GM18858 (cell line): ENCODE measurements around the gene AP4M1.

Source experiments
- ATAC-seq: cut with Tn5 transposase; IDR thresholded peaks from one replicate; pipeline ENCODE4 v1.9.1; 2021; ENCODE audit not compliant: unreplicated experiment

Gene AP4M1

GRCh38 chr7:100107125-100107737 is 5.8 kb downstream of the AP4M1 start:
- ATAC-seq, result no peak

DNA sequence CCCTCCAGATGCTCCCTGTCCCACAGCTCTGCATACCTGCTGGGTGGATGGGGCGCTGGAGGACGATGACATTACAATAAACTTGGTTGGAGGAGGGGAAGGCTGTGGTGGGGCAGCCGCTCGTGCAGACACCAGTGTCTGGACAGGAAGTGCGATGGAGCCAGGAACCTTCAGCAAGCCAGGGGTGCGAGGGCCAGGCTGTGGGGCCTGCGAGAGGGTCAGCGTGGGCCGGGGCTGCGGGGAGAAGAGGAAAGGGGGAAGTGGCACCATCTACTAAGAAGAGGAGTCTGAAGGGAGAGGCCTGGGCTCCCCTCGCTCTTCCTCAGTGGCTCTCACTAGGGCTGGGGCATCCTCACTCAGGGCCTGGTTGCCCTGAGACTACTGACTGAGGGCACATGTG is 6.4 kb downstream of the AP4M1 start:
- no peak for ATAC-seq

DNA sequence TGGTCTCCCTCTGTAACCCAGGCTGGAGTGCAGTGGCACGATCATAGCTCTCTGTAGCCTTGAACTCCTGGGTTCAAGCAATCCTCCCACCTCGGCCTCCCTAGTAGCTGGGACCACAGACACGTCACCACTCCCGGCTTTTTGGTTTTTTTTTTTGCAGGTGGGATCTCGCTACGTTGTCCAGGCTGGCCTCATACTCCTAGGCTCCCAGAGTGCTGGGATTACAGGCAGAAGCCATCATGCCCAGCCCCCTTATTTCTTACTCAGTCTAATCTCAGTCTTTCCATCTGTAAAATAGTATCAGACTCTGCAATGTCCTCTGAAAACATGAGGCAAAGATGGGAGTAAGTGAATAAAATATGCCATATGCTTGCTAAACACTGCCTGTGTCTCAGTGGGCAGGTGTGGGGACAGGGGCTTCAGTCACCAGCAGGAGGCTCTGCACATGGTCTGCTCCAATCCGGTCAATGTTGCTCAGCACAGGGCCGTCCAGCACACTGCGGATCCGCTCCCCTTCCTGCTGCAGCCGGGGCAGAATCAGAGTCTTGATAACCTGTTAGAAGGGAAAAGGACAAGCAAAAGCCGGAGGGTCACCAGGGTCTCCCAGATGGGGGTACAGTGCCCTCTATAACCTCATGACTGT is 8.2 kb downstream of the AP4M1 start:
- no peak for ATAC-seq

GRCh38 chr7:100111156-100111555 is 9.7 kb downstream of the AP4M1 start:
- ATAC-seq, result no peak

DNA sequence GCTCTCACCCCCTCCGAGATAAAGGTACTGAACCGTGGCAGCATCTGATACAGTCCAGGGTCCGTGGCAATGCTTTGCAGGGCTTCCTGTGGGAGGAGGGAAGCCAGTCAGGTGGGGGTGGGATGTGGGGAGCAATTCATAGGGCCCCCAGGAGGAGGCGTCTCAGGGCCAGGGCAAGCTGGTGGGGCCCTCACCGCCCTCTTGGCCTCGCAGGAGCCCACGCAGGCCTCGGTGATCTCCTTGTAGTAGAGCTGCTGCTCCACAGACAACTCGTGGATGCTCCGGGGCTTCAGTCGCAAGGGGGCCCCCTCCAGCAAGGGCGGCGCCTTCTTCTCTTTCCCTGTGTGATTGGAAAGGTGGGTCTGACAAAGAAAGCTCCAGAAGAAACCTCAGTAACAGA is 10.5 kb downstream of the AP4M1 start:
- no peak for ATAC-seq

GRCh38 chr7:100115026-100115425 is 13.6 kb downstream of the AP4M1 start:
- ATAC-seq, result no peak

GRCh38 chr7:100118388-100119071 is 17.1 kb downstream of the AP4M1 start:
- no peak for ATAC-seq

GRCh38 chr7:100119072-100119969 is 17.9 kb downstream of the AP4M1 start, which contains the start of the genes CNPY4 and TAF6:
CNPY4 (plus strand) TSS chr7:100119634; CDS start chr7:100119745, 111 bp downstream.
TAF6 (minus strand) TSS chr7:100119358; CDS start chr7:100114209, 5,149 bp downstream.
- peak; percentile 50 for ATAC-seq

DNA sequence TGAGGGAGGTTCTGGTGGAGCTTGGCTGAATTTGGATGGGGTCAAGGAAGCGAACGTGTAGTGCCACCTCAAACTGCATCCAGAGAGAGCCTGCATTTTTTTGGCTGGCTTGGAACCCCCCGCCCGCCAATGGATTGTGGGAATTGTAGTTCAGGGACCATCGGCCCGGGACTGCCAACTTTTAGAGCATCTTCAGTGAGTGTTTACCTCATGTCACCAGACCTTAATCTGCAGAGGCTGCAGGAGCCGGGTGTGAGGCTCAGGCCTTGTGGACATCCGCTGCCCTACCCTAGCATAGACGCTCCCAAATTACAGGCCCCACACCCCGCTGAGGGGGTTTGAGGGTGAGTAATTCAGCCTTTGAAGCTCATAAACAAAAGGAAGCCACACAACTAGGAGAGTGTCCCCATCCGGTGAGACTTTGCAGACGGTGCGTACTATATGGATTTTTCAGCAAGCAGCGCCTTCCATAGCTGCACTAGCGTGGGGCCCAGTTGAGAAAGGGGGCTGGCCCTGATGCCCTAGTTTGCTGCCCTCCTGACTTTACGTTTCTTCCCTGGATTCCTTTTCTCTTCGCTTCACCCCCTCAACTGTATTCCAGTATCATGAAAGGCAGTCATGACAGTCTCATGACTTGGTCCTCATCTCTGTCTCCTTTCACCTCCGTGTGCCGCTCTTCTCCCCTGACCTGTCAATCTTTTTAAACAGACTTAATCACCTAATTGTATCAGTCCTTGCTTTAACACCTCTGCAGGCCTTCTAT is 18.7 kb downstream of the AP4M1 start:
- ATAC-seq, result peak; percentile 22

DNA sequence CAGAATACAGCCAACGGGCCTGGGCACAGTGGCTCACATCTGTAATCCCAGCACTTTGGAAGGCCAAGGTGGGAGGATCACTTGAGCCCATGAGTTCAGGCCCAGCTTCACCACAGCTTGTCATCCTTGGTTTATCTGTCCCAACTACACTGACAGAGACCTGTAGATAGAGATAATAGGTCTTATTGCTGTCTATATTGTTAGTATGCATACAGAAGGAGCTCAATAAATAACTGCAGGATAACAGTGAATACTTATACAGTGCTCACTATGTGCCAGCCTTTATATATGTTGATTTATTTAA is 19.2 kb downstream of the AP4M1 start:
- ATAC-seq, result no peak

DNA sequence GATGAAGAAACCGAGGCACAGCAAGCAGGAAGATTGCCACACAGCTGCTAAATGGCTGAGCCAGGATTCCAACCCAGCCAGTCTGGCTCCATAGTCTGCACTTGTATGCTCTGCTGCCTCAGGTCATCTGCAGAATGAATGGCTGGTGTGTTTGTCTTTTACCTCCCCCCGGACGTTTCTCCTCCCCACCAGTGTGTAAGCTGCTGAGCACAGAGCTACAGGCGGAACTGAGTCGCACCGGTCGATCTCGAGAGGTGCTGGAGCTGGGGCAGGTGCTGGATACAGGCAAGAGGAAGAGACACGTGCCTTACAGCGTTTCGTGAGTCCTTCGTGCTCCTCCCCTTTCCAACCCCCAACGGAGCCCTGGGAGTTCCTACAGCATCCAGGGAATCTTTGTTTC is 20.6 kb downstream of the AP4M1 start:
- no peak for ATAC-seq

DNA sequence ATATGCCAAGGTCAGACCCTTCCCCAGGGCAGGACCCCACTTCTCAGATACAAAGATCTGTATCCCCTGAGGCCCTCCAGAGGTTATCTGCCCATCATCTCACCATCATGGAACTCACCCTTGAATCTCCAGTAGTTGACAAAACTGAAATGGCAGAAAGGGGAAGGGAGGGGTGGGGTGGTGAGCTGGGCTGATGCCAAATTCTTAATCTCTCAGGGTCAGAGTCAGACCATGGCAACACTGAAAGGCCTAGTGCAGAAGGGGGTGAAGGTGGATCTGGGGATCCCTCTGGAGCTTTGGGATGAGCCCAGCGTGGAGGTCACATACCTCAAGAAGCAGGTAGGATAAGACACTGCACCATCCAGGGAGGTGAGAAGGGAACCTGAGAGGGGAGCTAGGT is 21.1 kb downstream of the AP4M1 start:
- ATAC-seq, result no peak

GRCh38 chr7:100124301-100125230 is 23.1 kb downstream of the AP4M1 start:
- no peak for ATAC-seq

DNA sequence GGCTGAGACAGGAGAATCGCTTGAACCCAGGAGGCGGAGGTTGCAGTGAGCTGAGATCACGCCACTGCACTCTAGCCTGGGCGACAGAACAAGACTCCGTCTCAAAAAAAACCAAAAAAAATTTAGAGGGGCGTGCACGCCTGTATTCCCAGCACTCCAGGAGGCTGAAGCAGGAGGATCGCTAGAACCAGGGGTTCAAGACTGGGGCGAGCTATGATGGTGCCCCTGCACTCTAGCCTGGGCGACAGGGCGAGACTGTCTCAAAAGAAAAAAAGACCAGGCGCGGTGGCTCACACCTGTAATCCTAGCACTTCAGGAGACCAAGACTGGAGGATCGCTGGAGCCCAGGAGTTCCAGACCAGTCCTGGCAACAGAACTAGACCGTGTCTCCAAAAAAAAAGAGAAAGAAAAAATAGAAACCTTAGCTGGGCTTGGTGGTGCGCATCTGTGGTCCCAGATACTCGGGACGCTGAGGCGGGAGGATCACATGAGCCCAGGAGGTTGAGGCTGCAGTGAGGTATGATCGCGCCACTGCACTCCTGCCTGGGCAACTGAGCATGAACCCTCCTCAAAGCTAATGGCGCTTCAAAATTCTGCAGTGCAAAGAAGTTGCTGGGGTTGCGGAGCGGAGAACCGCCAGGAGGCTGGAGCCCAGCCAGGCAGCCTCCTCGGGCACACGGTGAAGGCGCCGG is 24.9 kb downstream of the AP4M1 start:
- peak; percentile 14 for ATAC-seq

DNA sequence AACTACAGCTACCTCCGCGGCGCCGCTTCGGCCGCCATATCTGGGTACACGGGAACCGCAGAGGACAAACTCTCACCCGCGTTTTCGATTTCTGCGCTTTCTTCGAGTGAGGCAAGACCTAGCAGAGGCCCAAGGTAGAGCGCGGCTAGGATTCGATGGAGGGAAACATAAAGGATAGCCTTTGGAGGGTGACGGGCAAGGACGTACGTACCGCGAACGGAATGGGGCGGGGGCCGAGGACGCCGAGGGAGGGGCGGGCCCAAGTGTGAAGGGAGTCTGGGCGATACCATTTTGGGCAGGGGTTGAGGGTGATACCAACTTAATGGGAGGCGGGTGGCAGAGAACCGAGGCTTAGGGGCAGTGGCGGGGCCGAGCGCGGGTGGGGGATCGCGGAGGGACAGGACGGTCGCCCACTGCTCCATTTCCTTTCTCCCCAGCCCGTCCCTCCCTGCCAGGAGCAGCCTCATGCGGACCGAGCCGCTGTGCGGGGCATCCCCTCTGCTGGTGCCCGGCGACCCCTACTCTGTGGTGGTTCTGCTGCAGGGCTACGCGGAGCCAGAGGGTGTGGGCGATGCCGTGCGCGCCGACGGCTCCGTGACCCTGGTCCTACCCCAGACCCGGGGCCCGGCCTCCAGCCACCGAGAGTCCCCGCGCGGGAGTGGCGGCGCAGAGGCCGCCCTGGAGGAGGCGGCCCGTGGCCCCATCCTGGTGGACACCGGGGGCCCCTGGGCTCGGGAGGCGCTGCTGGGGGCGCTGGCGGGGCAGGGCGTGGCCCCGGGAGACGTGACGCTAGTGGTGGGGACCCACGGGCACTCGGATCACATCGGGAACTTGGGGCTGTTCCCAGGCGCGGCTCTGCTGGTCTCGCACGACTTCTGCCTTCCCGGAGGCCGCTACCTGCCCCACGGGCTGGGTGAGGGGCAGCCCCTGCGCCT is 25.8 kb downstream of the AP4M1 start, which contains the start of gene MBLAC1:
MBLAC1 (plus strand) TSS at position 37 of the 935 bp plus-strand sequence; CDS start at position 466, 429 bp downstream.
- peak; percentile 47 for ATAC-seq

DNA sequence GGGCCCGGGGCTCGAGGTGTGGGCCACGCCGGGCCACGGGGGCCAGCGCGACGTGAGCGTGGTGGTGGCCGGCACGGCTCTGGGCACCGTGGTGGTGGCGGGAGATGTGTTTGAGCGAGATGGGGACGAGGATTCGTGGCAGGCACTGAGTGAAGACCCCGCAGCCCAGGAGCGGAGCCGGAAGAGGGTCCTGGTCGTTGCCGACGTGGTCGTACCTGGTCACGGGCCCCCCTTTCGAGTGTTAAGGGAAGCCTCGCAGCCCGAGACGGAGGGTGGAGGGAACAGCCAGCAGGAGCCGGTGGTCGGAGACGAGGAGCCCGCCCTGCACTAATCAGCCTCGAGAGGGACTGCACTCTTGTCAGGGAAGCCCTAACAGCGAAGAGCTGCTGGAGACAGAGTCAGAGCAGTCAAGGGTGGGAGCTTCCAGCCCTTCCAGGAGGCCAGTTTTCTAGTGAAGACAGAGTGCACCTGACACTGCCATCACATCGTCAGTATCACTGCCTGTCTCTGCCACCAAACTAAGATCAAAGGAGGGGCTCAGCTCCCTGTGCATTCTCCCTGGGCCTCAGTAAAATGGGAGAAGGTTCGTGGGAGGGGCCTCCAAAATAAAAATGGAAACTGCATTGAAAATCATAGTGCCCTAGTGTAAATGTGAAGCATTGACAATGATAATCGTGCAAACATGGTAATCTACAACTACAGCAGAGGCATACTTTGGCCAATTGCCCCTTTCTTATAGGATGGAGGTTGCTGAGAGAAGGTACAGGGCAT is 26.6 kb downstream of the AP4M1 start:
- no peak for ATAC-seq

- no peak for ATAC-seq
Measured at GRCh38 chr7:100128637-100128963, 27.2 kb downstream of the AP4M1 start.
